HT1080 (cell line): ENCODE measurements around the gene NRG3. TPM values are rescaled to one million over a fixed set of nuclear protein-coding genes. Genes with fewer than 3 reads are reported as not detected.
A peak's percentile ranks its signal among the peaks of the same experiment; 100 is the strongest.
"Not testable (repeated sequence)": the region's sequence is repeated elsewhere in the genome, so short reads cannot be mapped to it uniquely, and the experiment has no call there.

Source experiments
- DNase-seq: peaks from one replicate; pipeline ENCODE4 v3.0.0-alpha.2; 2015; ENCODE audit warnings: low read depth
- total RNA-seq: library from RNA; depleted of rRNA; stranded (reverse); fragments of >200 nt; shearing (Covaris generic); gene quantifications from 2 replicates; pipeline ENCODE4 v1.2.3, GENCODE V29; 2014

Gene NRG3
- total RNA-seq, 1 experiment from 2014 or later, result not detected

- DNase-seq, result peak; percentile 76
Observed at GRCh38 chr10:81957976-81958375, 83.0 kb downstream of the NRG3 start.

GRCh38 chr10:81959016-81959415 lies 84.0 kb downstream of the NRG3 start:
- no peak for DNase-seq

GRCh38 chr10:81961451-81962184 lies 86.6 kb downstream of the NRG3 start:
- DNase-seq, result no peak

GRCh38 chr10:81963606-81964005 lies 88.6 kb downstream of the NRG3 start:
- DNase-seq, result peak; percentile 20

- no peak for DNase-seq
Observed at GRCh38 chr10:81967716-81968115, 92.7 kb downstream of the NRG3 start.

DNA sequence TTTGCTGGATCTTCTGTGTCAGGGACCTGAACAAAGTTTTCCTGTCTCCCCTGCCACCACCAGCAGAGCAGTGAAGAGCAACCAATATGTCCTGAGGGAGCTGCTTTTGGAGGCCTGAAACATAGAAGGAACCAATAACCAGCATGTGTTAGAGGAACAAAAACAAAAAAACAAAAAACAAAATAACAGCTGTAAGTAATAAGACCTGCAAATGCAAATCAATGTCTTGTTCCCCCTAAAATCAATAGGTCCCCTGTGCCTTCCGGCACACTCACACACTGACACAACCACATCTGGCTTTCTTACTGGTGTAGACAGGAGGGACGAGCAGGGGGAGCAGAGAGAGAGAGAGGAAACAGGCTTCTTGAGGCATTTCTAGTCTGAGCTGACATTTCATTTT lies 94.1 kb downstream of the NRG3 start:
- no peak for DNase-seq

DNA sequence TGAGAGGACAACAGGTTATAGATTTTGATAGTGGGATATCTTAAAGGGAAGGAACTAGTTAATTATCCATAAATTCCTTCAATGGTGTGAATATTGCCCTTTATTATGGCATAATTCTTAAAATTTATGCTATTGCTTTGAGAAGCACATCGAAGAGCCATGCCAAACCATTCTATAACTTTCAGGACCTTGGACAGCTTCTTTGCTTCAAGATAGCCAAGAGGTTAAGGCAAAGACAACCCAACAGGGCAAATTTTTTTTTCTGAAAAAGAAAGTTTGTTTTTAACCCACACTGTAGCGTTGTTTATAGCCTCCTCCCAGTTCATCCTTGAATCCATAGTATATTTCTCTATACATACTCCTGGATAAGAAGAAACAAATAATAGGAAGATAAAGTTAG lies 103.2 kb downstream of the NRG3 start:
- DNase-seq, result peak; percentile 20

DNA sequence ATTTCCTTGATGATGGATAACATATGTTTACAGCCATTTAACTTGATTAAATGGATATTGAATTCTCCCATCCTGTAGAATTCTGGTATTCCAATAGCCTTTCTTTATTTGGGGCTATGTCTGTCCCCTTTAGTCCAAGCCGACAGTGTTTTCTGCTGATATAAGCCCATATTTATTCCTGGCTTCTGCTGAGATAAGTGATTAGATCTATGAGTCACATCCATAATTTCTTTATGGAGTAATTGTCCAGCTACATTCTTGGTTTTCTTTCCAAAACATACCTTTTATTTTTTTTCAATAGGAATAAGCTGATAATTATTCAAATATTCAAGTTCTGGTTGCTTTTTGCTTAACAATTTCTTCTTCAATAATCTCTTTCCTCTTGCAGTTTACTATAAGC lies 106.7 kb downstream of the NRG3 start:
- DNase-seq, result no peak

GRCh38 chr10:81984428-81984827 lies 109.4 kb downstream of the NRG3 start:
- DNase-seq, result no peak

- no peak for DNase-seq
Observed at GRCh38 chr10:81995254-81995653, 120.3 kb downstream of the NRG3 start.

DNA sequence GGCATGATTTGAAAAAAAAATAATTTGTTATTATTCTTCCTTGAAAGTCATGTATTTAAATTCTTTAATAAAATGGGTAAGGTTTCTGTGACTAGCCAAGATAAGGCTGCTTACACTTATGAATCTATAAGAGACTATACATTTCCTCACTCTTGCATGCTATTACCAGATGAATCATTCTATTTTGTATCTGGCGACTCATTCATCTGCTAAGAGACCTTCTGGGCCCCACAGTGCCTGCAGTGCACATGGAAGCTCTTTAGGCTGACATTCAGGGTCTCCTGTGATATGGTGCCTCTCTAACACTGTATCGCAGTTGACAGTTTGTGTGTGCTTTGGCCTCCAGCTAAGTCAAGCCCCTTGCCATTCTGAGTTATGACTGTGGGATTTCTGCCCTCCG lies 121.9 kb downstream of the NRG3 start:
- no peak for DNase-seq

GRCh38 chr10:82020999-82021398 lies 146.0 kb downstream of the NRG3 start:
- DNase-seq, result no peak

DNA sequence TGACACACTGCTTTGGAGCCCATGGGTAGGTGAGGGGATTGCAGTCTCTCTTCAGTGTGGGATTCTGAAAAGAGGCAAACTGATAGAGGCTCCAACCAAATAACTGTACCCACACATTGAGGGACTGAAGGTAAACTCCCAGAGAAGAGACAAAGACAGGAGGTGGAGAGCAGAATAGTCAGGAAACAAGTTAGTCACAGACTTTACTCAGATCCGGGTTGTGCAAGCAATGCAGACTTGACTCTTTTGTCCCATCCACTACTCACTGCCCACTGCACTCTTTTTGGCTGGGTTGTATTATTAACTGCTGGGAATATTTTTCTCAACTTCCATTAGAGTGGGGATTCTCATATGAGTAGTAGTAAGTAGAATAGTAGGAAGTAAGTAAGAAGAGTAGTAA lies 152.7 kb downstream of the NRG3 start:
- peak; percentile 56 for DNase-seq

DNA sequence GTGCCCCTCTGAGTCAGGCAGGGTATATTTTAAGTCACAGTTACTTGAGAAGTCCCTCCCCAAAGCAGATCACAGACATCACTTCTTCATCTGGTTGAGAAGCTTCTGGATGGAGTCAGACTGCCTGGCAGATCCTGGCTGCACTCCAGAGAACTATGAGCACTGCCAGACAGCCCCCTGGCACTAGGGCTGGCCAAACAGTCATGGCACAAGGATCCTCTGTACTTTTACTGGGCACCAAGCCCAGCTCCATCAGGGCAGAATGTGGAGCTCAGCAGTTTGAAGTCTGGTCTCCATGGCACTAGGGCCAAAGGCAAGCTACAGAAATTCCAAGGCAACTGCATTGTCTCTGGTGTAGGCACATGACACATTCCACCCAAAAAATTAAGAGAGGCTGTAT lies 162.1 kb downstream of the NRG3 start:
- DNase-seq, result peak; percentile 18

DNA sequence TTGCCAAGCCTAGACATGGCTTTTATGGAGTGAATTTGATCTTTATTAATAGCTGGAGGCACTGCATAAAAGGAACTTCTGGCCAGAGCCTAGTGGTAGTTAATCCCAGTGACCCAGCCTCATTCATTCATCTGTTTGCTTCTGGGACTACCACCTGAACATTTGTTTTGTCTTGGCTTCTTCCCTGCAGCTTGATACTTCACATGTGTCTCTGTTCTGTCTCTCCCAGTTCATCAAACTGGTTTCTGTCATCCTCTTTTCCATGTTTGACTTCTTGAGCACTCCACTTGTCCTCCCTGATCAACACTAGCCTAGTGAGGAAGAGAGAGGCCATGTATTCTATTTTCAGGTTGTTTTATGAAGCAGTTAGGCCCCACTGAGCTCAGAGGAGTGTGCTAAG lies 163.6 kb downstream of the NRG3 start:
- DNase-seq, result no peak

GRCh38 chr10:82040336-82040735 lies 165.3 kb downstream of the NRG3 start:
- DNase-seq, result no peak

DNA sequence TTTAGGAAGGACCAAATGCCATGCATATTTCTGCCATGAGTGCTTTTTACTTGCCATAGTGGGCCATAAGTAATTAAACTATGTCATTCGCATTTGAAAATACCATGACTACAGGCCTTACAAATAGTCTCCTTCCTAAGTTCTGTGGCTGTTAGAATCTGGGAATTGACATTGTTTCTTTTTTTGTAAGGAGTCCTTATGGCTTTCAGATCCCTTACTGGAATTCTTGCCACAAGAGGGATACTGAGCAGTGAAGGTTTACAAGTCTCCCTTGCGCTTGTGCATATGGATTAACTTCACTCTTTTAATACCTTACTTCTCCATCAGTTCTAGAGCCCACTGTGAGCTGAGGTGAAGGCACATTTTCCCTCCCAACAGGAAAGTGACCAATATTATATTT lies 166.0 kb downstream of the NRG3 start:
- no peak for DNase-seq

GRCh38 chr10:82056391-82056790 lies 181.4 kb downstream of the NRG3 start:
- no peak for DNase-seq

DNA sequence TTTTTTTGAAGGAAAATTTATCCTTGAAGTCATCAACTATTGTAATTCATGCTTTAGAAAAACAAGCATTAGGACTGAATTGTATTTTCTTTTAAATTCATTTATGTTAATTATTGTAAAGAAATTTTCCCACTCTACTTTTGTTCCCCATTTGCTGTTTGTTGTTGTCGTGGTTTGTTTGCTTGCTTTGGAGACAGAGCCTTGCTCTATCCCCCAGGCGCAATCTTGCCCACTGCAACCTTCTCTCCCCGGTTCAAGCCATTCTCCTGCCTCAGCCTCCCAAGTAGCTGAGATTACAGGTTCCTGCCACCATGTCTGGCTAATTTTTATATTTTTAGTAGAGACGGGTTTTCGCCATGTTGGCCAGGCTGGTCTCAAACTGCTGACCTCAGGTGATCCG lies 192.2 kb downstream of the NRG3 start:
- not testable (repeated sequence) for DNase-seq

DNA sequence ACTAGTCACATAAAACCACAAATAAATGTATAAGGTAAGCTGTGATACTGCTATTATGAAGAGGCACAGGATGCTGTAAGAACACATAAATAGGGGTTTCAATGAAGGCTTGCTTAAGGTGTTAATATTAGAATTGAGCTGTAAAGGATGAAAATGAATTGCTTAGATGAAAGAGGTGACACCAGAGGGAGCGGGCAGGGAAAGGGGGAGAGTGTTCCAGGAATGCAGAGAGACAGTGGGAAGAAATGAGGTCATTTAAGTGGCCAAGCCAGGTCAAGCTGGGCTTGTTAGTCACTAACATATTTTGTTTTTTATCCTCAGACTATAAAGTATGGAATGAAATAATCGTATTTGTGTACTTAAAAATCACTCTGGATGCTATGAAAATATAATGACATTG lies 193.5 kb downstream of the NRG3 start:
- DNase-seq, result no peak

GRCh38 chr10:82071231-82071630 lies 196.2 kb downstream of the NRG3 start:
- DNase-seq, result no peak

- no peak for DNase-seq
Observed at GRCh38 chr10:82072124-82072523, 197.1 kb downstream of the NRG3 start.

DNA sequence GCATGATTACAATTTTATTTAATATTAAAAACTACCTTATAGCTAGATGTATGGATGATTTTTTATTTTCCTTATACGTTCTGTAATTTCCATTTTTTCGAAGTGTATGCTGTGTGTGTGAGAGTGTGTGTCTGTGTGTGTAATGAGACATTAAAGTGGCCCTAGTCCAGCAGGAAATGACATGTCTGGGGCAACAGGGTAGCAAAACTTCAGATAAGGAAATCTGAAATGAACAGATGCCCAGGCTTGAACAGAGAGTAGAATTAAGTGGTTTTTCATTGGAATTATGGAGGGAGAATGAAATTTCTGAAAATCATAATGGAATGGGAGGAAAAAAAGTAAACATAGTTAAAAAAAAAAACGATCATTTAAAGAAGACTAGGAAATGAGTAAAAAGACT lies 200.6 kb downstream of the NRG3 start:
- DNase-seq, result no peak

DNA sequence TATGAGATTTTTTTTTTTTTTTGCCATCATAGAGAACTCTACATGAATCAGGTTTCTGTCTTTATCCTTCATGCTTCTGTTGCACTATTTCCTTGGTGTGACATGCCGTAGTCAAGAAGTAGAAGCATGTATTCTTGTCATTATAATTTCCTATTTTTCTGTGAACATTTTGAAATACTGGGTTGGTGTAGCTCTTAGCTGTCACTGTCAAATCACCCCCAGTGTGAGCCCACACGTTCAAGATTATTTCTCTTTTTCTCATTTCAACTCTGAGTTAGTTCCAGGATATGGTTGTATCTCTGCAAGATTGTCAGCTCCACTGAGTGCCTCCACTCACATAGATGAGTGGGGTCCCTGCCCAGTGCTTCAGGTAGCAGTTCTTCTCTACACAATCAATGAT lies 209.5 kb downstream of the NRG3 start:
- DNase-seq, result no peak
